GM21526 (cell line): ENCODE measurements around the gene FCHO1.
"Not testable (repeated sequence)": the region's sequence is repeated elsewhere in the genome, so short reads cannot be mapped to it uniquely, and the experiment has no call there.

Source experiments
- ATAC-seq: cut with Tn5 transposase; IDR thresholded peaks from one replicate; pipeline ENCODE4 v1.9.1; 2021; ENCODE audit warnings: moderate library complexity; ENCODE audit not compliant: unreplicated experiment, low FRiP score

Gene FCHO1

GRCh38 chr19:17762505-17763229 lies 11.4 kb downstream of the FCHO1 start:
- ATAC-seq, result no peak

GRCh38 chr19:17764348-17764747 lies 13.1 kb downstream of the FCHO1 start:
- no peak for ATAC-seq

DNA sequence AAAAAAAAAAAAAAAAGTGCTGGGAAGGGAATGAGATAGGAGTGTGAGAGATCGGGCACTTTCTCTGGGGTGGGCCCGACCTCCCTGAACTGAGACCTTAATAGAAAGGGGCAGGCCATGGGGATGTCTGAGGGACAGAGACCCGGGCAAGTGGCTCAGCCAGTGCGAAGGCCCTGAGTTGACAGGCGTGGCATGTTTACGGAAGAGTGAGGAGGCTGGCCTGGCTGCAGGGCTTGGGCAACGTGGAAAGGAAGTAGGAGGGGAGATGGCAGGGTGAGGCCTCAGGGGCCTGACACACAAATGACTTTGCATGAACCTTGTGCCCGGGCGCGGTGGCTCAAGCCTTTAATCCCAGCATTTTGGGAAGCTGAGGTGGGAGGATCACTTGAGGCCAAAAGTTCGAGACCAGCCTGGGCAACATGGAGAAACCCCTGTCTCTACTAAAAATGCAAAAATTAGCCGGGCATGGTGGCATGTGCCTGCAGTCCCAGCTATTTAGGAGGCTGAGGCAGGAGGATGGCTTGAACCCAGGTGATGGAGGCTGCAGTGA lies 13.9 kb downstream of the FCHO1 start:
- ATAC-seq, result no peak

- ATAC-seq, result no peak
These were observed 15.4 kb downstream of the FCHO1 start for GRCh38 chr19:17766543-17767131.

GRCh38 chr19:17767559-17767958 lies 16.3 kb downstream of the FCHO1 start:
- no peak for ATAC-seq

- ATAC-seq, result no peak
These were observed 19.3 kb downstream of the FCHO1 start for GRCh38 chr19:17770613-17771012.

GRCh38 chr19:17772172-17772571 lies 20.9 kb downstream of the FCHO1 start:
- no peak for ATAC-seq

DNA sequence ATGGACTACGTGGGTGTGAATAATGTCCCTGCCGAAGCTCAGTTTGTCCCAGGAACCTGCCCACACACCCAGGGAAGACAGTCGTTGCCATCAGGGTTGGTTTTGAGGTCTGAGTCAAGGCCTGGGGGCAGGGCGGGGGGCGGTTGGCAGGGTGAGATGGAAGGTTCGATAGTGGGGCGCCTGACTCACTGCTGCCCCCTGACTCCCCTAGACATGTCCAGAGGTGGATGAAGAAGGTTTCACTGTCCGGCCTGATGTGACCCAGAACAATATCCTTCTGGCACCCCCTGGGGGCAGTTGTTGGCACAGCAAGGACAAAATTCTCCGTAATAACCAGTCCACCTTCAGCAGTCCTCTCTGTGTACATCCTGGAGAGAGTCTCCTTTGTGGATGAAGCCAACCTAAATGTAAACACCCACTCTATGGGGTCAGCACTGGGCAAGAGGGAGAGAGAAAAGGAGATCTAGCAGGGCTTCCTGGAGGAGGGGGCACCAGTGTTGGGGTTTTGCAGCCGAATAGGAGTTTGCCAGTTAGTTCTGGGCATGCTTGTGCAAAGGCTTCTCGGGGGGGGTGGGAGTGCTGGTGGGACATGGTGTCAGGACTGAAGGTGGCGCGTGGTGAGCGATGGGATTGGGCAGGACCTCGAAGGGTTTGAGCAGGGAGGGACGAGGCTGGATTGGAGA lies 24.1 kb downstream of the FCHO1 start:
- ATAC-seq, result no peak

GRCh38 chr19:17775991-17776803 lies 24.9 kb downstream of the FCHO1 start:
- peak; percentile 60 for ATAC-seq

- not testable (repeated sequence) for ATAC-seq
These were observed 26.6 kb downstream of the FCHO1 start for GRCh38 chr19:17777840-17778239.

GRCh38 chr19:17778251-17778967 lies 27.1 kb downstream of the FCHO1 start:
- ATAC-seq, result no peak

GRCh38 chr19:17778968-17779929 lies 28.0 kb downstream of the FCHO1 start:
- no peak for ATAC-seq

- no peak for ATAC-seq
These were observed 29.5 kb downstream of the FCHO1 start for GRCh38 chr19:17780781-17781180.

- ATAC-seq, result not testable (repeated sequence)
These were observed 32.4 kb downstream of the FCHO1 start for GRCh38 chr19:17783721-17784120.

DNA sequence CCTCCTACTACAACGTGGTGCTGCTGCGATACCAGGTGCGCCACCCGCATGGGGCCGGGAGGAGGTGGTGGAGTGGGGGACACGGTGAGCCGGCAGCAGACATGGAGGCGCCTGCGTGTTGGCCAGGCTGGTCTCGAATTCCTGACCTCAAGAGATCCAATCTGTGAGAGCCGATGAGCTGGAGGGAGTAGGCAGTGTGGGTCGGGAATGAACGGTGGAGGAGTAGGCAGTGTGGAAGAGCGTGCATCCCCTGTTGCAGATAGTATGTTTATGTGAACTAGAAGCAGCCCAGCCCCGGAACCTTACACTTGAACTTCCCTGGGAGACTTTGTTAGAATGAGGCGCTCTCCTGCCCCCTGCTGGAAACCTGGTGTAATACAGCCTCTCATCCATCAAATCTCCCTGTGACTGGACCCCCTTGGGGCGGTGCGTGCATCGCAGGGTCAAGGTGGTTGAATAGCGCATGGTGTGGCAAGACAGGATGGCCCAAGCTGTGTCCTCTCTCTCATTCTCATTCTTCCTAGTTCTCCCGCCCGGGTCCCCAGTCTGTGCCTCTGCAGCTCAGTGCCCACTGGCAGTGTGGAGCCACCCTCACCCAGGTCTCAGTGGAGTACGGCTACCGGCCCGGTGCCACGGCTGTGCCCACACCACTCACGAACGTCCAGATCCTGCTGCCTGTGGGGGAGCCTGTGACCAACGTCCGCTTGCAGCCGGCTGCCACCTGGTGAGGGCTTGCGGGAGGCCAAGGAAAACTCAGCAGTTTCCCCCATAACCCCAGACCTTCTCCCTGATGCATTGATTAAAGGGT lies 33.1 kb downstream of the FCHO1 start:
- no peak for ATAC-seq

DNA sequence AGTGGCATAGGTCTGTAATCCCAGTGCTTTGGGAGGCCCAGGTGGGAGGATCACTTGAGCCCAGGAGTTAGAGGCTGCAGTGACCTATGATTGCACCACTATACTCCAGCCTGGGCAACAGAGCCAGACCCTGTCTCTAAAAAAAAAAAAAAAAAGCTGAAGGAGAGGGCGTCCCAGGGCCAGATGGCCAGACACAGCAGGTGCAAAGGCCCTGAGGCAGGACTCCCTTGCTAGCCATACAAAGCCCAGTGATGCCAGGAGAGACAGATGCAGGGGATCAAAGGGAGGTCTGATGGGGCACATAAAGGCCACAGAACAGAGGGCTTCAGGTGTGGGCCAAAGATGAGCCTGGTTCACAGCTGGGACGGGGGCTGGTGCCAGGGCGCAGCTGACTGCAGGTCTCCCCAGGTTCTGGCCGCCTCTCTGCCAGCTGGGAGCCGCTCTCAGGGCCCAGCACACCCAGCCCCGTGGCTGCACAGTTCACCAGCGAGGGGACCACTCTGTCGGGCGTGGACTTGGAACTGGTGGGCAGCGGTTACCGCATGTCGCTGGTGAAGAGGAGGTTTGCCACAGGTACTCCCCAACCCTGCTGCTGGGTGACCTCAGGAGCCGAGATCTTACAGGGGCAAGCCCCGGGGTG lies 36.1 kb downstream of the FCHO1 start:
- no peak for ATAC-seq

- no peak for ATAC-seq
These were observed 37.4 kb downstream of the FCHO1 start for GRCh38 chr19:17788632-17789031.
